Kidney capillary endothelial cell (primary cell): ENCODE measurements around the gene CHDH.

ENCODE experiments used
- DNase-seq: peaks from one replicate; pipeline ENCODE4 v3.0.0-alpha.2; 2018; ENCODE audit warnings: low spot score

The CHDH gene, protein sequence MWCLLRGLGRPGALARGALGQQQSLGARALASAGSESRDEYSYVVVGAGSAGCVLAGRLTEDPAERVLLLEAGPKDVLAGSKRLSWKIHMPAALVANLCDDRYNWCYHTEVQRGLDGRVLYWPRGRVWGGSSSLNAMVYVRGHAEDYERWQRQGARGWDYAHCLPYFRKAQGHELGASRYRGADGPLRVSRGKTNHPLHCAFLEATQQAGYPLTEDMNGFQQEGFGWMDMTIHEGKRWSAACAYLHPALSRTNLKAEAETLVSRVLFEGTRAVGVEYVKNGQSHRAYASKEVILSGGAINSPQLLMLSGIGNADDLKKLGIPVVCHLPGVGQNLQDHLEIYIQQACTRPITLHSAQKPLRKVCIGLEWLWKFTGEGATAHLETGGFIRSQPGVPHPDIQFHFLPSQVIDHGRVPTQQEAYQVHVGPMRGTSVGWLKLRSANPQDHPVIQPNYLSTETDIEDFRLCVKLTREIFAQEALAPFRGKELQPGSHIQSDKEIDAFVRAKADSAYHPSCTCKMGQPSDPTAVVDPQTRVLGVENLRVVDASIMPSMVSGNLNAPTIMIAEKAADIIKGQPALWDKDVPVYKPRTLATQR

DNA sequence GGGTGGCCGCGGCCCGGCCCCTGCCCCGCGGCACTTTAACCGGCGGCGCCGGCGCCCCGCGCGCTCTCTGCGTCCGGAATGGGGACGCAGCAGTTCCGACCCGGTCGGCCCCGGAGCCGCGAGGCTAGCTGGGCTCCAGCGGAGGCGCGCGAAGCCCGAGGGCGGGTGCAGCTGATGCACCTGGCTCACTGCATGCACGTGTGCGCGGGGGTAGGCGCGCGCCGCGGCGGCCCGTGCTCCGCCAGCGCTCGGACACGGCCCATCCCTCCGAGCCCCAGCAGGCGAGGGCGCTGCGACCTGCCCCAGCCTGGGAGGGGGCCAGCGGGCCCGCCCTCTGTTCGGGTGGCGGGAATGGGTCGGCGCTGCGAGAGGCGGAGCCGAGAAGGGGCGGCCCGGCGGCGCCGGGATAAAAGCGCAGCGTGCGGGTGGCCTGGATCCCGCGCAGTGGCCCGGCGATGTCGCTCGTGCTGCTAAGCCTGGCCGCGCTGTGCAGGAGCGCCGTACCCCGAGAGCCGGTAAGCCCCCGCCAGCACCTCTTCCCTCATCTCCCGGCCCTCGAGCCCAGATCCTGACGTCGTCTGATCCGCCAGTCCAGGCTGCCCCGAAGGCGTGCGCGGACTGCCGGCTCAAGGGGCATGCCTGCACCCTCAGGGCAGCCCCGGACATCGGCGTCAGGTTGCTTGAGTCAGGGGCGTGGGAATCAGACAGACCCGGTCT, at the start of gene CHDH, which contains the start of gene IL17RB:
Gene CHDH (minus strand): TSS at position 286 of the 717 bp plus-strand sequence. CDS start 22,411 bp downstream, outside the sequence.
Gene IL17RB (plus strand): TSS at position 435 of the 717 bp plus-strand sequence. CDS start 21 bp downstream, at position 456.
- no peak for DNase-seq

DNA sequence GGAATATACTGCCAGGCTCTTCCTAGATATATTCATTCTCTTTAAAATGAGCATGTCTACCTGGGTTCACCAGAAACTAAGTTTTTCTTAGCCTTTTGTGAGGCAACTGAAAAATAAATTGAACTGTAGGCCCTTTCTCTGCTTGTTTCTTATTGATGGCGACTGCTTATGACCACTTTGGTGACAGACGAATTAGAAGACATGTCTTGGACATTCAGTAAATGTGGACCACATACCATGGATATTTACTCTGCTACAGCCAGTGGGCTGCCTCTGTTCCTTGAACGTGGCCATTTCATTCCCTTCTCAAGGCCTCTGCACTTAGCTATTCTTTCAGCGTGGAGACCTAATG, 46.0 kb upstream of the CHDH start:
- DNase-seq = no peak

DNA sequence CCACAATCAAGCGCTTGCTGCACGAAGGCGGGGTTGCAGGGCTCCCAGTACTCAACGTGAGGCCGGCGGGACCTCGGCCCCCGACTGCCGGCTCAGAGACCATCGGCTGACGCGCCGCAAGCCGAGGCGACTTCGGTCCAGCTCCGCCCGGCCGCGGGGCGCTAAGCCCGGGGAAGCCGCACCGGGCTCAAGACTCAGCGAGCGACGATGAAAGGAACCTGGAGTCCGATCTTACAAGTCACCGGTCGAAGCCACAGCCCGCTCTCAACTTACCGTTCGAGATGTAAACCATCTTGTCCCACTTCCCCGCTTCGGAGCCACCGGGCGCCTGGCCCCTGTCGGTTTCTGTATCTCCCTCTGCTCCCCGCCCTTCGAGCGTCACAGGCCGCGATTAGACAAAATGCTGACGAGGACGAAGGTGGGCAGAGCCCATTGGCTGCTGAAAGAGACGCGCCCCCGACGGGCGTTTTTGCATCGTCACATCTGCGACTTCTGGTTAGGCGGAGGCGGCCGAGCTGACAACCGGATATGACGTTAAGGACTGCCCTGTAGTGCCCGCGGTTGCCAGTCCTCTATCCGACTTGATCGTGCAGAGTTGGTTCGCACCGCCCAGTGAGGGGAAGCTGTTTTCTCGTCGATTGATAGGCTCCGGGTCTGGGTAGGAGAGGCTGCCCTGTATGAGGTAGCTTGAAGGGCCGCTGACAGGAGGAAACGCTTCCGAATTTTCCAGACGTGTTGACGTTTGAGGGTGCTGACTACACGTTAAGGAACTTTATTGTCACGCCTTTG, 45.5 kb upstream of the CHDH start, which contains the start of gene SELENOK:
Gene SELENOK (minus strand): TSS at position 363 of the 789 bp plus-strand sequence.
- DNase-seq = peak; percentile 98

GRCh38 chr3:53890726-53891475, 44.7 kb upstream of the CHDH start:
- DNase-seq = peak; percentile 33

DNA sequence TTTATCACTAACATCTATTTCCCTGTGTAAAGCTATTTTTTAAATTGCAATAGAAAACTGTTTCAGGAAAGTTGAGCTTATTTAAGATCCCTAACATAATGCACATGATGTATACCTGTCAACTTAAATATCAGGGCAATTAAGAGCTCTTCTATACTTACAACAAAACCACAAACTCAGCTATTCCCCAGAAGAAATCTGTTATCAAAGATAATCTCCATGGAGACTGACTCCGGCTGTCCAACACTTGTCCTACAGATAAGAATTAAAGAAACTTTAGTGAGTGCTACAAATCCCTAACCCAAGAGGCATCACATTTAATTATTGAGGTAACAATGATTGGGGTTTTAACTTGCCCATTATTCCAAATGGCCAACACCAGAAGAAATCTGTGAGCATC, 42.0 kb upstream of the CHDH start:
- DNase-seq = no peak

DNA sequence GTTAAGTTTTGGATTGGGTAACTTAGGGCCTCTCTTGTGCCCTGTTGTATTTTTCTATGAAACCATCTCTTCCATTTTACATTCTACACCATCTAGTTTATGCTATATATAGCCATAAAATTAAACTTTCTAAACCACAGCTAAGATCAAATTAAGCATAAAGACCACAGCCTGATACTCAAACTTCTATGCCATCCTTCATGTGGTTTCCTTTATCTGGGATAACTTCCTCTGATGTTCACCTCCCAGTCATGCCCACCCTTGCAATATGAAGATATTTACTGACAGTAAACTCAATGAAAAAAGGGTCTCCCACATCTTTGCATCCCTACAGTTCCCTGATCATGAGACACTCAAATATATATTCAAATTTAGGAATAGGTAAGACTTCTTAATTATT, 41.2 kb upstream of the CHDH start:
- no peak for DNase-seq

DNA sequence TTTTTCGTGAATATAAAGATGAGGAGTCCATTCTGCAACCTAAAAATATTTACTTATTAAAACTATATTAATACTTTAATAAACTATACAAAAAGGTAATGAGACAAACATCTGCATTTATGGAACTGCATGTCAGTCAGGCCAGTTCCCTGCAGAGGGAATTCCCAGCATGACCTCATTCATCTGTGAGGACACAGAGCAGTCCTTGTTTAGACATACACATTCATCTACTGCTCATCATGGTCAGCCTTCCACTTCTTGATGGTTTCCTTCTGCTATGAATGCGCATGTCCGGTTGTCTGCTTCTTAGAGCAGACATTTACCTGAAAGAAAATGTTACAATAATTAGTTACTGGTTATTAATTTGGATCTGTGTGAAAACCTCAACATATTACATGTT, 39.0 kb upstream of the CHDH start:
- no peak for DNase-seq

GRCh38 chr3:53884623-53885022, 38.4 kb upstream of the CHDH start:
- no peak for DNase-seq

DNA sequence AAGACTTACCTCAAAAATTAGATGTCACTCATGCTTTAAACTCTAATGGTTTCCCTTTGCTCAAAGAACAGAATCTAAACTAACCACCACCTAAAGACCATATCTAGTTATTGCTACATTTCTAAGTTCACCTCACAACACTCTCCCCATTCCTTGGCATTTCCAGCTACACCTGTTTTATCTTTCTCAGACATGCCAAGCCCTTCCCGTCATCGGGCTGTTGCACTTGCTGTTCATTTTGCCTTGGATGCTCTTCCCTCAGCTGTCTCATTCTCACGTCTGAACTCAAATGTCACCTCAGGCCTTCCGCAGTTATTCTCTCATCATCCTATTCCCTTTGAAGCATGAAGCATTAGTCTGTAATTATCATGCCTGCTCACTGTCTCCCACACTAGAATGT, 36.8 kb upstream of the CHDH start:
- DNase-seq = no peak

- peak; percentile 78 for DNase-seq
These were observed 35.7 kb upstream of the CHDH start, which contains the start of gene ACTR8 for GRCh38 chr3:53881691-53882593. Gene ACTR8, minus strand, starts transcription at chr3:53882152. Its CDS starts 51 bp downstream, at chr3:53882101.

- peak; percentile 21 for DNase-seq
These were observed 34.5 kb upstream of the CHDH start for GRCh38 chr3:53880396-53881345.

DNA sequence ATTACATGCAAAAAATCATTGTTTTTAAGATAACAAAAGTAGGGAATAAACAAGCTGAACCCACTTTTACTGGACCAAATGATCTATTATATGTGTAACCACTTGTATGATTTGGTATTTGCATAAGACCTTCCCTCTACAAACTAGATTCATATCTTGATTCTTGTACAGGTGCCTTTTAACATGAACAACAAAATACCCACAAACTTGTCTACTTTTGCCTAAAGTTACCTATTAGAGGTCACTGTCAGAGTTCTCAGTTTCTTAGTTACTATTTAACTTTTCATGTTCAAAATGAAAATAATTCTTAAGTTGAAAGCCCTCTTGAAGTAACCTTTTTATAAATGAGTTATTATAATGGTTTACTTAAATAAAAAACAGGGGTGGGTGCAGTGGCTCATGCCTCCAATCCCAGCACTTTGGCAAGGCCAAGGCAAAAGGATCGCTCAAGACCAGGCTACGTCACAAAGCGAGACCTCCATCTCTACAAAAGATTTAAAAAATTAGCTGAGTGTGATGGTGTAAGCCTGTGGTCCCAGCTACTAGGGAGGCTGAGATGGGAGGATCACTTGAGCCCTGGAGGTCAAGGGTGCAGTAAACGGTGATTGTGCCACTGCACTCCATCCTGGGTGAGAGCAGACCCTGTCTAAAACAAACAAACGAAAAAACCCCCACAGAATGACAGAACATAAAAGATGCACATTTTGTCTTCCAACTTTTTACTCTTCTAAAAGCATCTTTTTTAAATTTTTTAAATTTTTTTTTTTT, 19.7 kb upstream of the CHDH start:
- no peak for DNase-seq

DNA sequence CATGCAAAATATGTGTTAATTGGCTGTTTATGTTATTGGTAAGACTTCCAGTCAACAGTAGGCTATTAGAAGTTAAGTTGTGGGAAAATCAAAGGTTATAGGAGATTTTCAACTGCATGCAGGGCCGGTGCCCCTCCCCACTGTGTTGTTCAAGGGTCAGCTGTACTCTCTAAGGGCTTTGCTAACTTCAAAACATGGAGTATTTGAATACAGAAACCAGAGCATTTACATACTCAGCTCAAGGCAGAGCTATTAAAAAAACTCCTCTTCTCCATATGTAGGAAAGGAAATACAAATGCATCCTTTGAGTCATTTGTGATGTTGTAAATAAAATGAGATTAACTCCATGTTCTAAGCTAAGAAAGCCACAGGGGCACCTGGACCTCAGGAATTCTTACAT, 16.9 kb upstream of the CHDH start:
- no peak for DNase-seq

- no peak for DNase-seq
These were observed 16.0 kb upstream of the CHDH start for GRCh38 chr3:53862241-53862640.

GRCh38 chr3:53860196-53860595, 14.0 kb upstream of the CHDH start:
- no peak for DNase-seq

DNA sequence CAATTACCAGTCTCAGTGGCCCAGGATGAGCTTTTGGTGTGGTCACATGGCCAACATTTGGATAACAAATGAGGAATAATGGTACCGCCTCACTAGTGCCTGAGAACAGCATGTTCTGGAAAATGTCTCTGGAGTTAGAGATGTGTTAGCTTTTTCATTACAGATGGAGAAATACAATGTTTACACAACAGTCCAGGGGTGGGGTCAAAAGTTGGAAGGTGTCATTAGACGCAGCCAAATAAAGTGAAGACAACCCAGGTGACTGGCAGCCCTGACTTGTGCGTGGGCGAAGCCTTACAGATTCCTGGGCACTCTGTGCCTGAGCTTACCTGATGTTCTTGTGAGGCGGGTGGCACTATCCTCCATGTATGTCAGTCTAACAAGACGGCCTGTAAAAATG, 13.0 kb upstream of the CHDH start:
- no peak for DNase-seq

- DNase-seq = no peak
These were observed 12.0 kb upstream of the CHDH start for GRCh38 chr3:53858096-53858741.

GRCh38 chr3:53856964-53857363, 10.7 kb upstream of the CHDH start:
- DNase-seq = no peak
